Measurements from ENCODE around the gene WASF2. TPM values are rescaled to one million over a fixed set of nuclear protein-coding genes. Genes with fewer than 3 reads are reported as not detected.
A peak's percentile ranks its signal among the peaks of the same experiment; 100 is the strongest.
"Not testable (repeated sequence)": the region's sequence is repeated elsewhere in the genome, so short reads cannot be mapped to it uniquely, and the experiment has no call there.

The WASF2 gene
- total and polyA plus RNA-seq, 5 donors, result 22.1 to 77.9 (median 69.4) TPM

DNA sequence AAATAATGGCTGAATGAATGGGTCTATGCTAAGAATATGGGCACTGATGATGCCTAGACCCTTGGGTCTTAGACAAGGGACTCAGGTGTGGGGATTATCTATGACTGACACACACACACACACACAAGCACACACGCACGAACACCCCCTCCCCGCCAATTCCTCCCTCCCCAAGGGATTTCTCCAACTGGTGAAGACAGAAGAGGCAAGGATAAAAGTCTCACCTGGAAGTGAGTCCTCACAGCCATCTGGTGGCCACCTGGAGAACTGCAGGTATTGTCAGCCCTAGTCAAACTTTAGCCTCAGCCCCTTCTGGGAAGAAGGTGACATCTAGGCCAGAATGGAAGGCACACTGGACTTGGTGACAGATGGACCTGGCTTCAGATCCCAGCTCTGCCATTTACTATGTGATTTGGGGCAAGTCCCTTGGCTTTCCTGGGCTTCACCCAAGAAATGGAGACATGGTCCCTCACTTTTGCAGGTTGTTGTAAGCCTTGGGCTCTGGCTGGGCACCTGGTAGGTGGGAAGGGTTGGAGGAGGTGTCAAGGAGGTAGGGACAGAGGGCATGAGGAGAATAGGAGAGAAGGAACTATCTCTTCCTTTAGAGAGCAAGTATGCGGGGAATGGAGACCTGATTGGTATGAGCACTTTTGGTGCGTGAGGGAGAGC lies 101.5 kb downstream of the WASF2 start:
- ATAC-seq (no peak), DNase-seq (peak; percentile 54 to 86 (median 78))
- H3K4me3 ChIP-seq (ENCODE audit: low read length), result no peak overlapping the region
- WGBS, result 43% methylated on average over 5 of the region's 5 CpGs
- intact Hi-C loops (cut with DNase I), result loop anchor here in 1 of 4 donors (2.0 kb wide), 1 partner anchor 88 kb away; no protein-coding TSS in a partner anchor
- no peaks in the 10 kb centered on the region for H3K27me3 ChIP-seq (ENCODE audit: control insufficient read depth, insufficient read depth)
- no peak overlapping the region for H3K27ac ChIP-seq (ENCODE audit: low read length)
- H3K9me3 ChIP-seq (ENCODE audit: control insufficient read depth, low read length), result no peaks in the 10 kb centered on the region
- H3K4me1 ChIP-seq (ENCODE audit: control insufficient read depth, insufficient read depth, low read length), result peaks cover 9% of the 10 kb centered on the region

DNA sequence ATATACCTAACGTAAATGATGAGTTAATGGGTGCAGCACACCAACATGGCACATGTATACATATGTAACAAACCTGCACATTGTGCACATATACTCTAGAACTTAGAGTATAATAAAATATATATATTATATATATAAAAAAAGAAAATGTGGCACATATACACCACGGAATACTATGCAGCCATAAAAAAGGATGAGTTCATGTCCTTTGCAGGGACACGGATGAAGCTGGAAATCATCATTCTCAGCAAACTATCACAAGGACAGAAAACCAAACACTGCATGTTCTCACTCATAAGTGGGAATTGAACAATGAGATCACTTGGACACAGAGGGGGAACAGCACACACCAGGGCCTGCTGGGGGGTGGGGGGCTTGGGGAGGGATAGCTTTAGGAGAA lies 105.2 kb downstream of the WASF2 start:
- H3K27me3 ChIP-seq (ENCODE audit: control insufficient read depth, insufficient read depth); H3K9me3 ChIP-seq (ENCODE audit: control insufficient read depth, low read length); ATAC-seq; DNase-seq; intact Hi-C loops (cut with DNase I); H3K4me3 ChIP-seq (ENCODE audit: low read length); H3K4me1 ChIP-seq (ENCODE audit: control insufficient read depth, insufficient read depth, low read length); H3K27ac ChIP-seq (ENCODE audit: low read length): not testable (repeated sequence)
- 94% methylated on average over 3 of the region's 3 CpGs for WGBS

DNA sequence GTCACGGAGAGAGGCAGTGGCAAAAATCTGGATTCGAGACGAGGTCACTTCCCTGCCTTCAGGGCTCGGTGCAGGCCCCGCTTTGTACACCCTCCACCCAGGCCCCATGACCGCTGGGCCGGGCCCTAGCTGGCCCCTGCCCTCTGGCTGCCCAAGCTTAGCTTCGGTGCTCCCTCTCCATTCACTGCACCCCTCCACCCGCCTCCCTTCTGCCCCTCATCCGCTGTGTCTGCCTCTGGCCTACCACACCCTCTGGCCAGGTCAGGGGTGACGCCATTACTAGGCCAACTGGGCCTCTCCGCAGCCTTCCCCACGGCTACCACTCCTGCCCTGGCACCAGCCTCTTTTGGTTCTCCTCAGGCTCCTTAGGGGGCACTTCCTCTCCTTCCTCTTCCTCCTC lies 106.3 kb downstream of the WASF2 start:
- no peak overlapping the region for H3K27ac ChIP-seq (ENCODE audit: low read length)
- DNase-seq (peak in 2 of 3 donors; percentile 2 to 30), ATAC-seq (no peak)
- H3K4me3 ChIP-seq (ENCODE audit: low read length), result no peak overlapping the region
- intact Hi-C loops (cut with DNase I), result no loop called here
- H3K27me3 ChIP-seq (ENCODE audit: control insufficient read depth, insufficient read depth), result no peaks in the 10 kb centered on the region
- no peaks in the 10 kb centered on the region for H3K9me3 ChIP-seq (ENCODE audit: control insufficient read depth, low read length)
- WGBS, result 93% methylated on average over 13 of the region's 13 CpGs
- no peaks in the 10 kb centered on the region for H3K4me1 ChIP-seq (ENCODE audit: control insufficient read depth, insufficient read depth, low read length)

DNA sequence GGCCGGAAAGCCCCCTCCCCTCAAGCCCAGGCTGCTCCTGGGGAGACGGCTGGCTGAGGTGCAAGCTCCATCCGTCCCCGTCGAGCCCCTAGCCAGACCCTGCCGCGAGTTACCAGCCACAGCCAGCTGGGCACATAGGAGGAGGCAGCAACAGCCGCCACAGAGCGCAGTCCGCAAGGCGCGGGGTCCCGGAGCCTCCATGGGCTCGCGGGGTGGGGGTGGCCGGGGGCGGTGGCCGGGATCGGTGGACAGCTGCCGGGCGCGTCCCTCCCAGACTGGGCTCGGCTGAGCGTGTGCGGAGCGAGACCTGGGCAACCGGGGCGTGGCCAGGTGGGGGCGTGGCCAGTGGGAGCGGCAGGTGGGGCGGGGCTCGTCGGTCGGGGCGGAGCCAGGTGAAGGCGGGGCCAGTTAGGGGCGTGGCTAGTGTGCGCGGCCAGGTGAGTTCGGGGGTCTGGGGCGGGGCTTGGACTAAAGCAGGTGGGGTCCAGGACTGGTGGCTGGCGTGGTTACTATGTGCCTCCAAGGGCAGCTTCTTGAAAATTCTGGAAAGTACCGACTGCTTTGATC lies 106.8 kb downstream of the WASF2 start, which contains the start of gene CD164L2:
Gene CD164L2 (minus strand): TSS at position 295 of the 567 bp plus-strand sequence. CDS start 94 bp downstream, at position 201.
- ATAC-seq, result peak in 1 of 2 donors; percentile 23

DNA sequence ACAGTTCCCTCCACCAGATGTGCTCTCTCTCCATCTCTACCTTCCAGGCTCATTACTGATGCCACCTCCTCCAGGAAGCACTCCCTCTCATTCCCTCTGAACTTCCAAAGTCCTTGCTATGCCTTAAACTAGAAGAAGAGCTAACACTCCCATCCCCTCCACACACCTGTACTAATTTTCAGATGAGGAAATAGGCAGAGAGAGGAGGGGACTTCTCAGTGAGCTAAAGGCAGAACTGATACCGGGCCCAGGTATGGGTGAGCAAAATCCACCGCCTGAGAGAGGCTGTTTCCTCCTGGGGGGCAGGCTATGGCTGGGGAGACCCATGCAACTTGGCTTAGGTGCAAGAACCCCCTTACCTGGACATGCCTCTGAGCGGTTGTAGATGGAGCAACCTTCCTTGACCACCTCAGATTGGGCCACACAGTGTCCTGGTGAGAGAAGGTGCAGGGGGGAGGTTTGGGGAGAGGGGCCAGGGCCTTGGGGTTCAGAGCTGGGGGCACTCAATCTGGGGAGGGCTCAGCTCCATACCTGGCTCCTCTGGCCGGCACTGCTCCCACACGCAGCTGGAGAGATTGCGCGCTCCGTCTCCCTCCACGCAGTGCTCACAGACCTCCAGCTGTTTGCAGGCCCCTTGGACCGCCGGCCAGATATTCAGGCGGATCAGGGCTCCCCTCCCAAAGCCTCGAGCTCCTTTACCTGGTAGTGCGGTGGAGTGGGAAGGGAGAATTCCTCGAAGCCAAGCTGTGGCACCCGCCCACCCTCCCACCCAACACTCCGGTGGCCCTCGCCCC lies 107.8 kb downstream of the WASF2 start:
- ATAC-seq (no peak), DNase-seq (peak in 2 of 3 donors; percentile 16 to 28)
- H3K9me3 ChIP-seq (ENCODE audit: control insufficient read depth, low read length), result no peaks in the 10 kb centered on the region
- no peaks in the 10 kb centered on the region for H3K4me1 ChIP-seq (ENCODE audit: control insufficient read depth, insufficient read depth, low read length)
- intact Hi-C loops (cut with DNase I), result no loop called here
- no peak overlapping the region for H3K27ac ChIP-seq (ENCODE audit: low read length)
- 80% methylated on average over 18 of the region's 18 CpGs for WGBS
- H3K4me3 ChIP-seq (ENCODE audit: low read length), result no peak overlapping the region
- H3K27me3 ChIP-seq (ENCODE audit: control insufficient read depth, insufficient read depth), result no peaks in the 10 kb centered on the region

More for the DNA sequence above, 106.8 kb downstream of the WASF2 start, which contains the start of gene CD164L2:
- Histone ChIP-seq H3K27me3 (ENCODE audit: control insufficient read depth, insufficient read depth) (no peaks in the 10 kb centered on the region), H3K9me3 (ENCODE audit: control insufficient read depth, low read length) (no peaks in the 10 kb centered on the region), H3K4me1 (ENCODE audit: control insufficient read depth, insufficient read depth, low read length) (no peaks in the 10 kb centered on the region), H3K27ac (ENCODE audit: low read length) (no peak within 1 kb of the TSS), H3K4me3 (ENCODE audit: low read length) (no peak within 1 kb of the TSS)
- intact Hi-C loops (cut with DNase I), result no loop called here
- 21% methylated on average over 43 of the region's 43 CpGs for WGBS
- DNase-seq, result peak in 2 of 3 donors; percentile 49 to 79

DNA sequence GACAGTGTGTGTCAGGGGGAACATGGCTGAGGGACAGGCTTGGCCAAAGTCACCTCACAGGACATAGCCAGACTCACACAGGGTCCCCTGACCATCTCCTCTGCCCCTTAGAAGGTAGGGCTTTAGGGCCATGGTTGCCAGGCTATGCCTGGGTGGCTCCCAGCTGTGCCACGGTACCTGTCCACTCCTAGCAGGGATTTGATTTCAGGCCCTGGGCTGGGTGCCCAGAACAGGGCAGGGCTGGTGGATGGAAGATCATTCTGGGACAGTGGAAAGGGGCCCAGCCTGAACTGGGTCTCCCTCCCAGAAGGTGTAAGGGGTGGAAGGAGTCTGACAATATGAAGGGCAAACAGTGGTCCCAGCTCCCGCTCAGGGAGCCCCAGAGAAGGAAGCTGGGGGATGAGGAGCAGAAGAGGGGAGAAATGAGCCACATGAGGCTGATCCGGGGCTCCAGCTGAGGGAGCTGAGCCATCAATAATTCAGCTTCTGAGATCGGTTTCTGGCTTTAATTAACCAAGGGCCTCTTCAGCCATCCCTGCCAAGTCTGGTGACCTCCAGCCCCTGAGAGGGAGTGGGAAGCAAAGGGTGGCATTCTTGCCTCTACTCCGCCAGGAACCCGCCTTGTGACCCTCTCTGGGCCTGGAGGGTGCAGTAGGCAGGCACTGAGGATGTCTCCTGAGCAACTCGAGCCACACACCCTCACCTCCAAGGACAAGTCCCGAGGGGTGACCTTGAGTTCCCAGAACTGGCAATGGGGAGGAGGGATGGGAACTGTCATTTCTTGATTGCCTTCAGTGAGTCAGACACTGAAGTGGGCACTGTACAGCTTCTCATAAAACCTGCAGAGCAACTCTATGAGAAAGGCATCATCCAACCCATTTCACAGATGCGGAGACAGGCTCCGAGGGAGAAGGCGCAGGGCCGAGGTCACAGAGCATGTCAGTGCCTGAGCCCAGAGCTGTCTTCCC lies 108.9 kb downstream of the WASF2 start:
- DNase-seq, result peak in 2 of 3 donors; percentile 23 to 31
- Histone ChIP-seq H3K4me3 (ENCODE audit: low read length) (no peak overlapping the region), H3K27ac (ENCODE audit: low read length) (no peak overlapping the region), H3K27me3 (ENCODE audit: control insufficient read depth, insufficient read depth) (no peaks in the 10 kb centered on the region), H3K4me1 (ENCODE audit: control insufficient read depth, insufficient read depth, low read length) (no peaks in the 10 kb centered on the region), H3K9me3 (ENCODE audit: control insufficient read depth, low read length) (no peaks in the 10 kb centered on the region)
- peak in 1 of 2 donors; percentile 9 for ATAC-seq
- intact Hi-C loops (cut with DNase I), result no loop called here
- WGBS, result 84% methylated on average over 12 of the region's 12 CpGs

DNA sequence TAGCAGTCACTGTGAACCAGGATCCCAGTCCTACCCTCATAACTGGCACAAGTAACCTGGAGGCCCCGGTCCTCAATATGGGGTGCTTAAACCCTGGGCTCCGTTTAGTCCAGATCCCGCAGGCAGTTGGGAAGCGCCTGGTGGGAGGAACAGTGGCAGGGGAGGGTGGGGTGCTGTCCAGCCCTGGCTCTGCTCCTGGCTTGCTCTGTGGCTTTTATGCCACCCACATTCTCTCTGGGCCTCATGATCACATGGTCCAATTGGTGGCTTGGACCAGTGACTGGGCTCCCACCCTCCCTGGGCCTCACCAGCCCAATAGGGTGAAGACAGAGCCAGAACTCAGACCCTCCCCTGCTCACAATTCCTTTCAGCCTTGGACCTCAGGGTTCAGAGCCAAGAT lies 109.7 kb downstream of the WASF2 start:
- DNase-seq (peak in 2 of 3 donors; percentile 13 to 35), ATAC-seq (no peak)
- H3K27ac ChIP-seq (ENCODE audit: low read length), result no peak overlapping the region
- no peaks in the 10 kb centered on the region for H3K27me3 ChIP-seq (ENCODE audit: control insufficient read depth, insufficient read depth)
- H3K9me3 ChIP-seq (ENCODE audit: control insufficient read depth, low read length), result no peaks in the 10 kb centered on the region
- no peaks in the 10 kb centered on the region for H3K4me1 ChIP-seq (ENCODE audit: control insufficient read depth, insufficient read depth, low read length)
- H3K4me3 ChIP-seq (ENCODE audit: low read length), result no peak overlapping the region
- 83% methylated on average over 4 of the region's 4 CpGs for WGBS
- intact Hi-C loops (cut with DNase I), result no loop called here

DNA sequence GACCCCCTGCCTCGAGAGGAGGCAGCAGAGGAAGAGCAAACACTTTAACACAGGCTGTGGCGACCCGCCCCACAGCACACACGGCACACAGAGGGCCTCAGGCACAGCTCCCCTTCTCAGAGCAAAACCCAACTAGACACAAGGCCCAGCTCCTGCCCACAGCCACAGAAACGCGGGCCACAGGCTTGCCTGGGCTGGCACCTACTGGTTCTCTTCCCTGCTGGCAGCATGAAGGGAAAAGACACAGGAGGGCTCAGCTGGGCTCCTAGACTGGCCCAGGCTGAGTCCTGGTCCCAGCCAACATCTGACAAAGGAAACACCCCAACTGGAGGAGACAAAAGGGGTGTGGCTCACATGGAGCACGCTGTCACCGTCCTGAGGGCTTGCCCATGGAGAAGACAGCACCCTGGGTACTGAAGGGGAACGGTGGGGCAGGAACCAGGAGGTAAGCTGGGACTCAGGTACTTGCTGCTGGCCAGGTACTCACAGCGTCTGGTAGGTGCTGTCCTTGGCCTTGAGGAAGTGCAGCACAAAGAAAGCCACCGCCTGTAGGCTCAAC lies 110.3 kb downstream of the WASF2 start:
- no peaks in the 10 kb centered on the region for H3K27me3 ChIP-seq (ENCODE audit: control insufficient read depth, insufficient read depth)
- no peak overlapping the region for H3K4me3 ChIP-seq (ENCODE audit: low read length)
- DNase-seq (peak in 2 of 3 donors; percentile 11 to 27), ATAC-seq (no peak)
- no peaks in the 10 kb centered on the region for H3K4me1 ChIP-seq (ENCODE audit: control insufficient read depth, insufficient read depth, low read length)
- no peaks in the 10 kb centered on the region for H3K9me3 ChIP-seq (ENCODE audit: control insufficient read depth, low read length)
- intact Hi-C loops (cut with DNase I), result no loop called here
- no peak overlapping the region for H3K27ac ChIP-seq (ENCODE audit: low read length)
- WGBS, result 77% methylated on average over 11 of the region's 11 CpGs

DNA sequence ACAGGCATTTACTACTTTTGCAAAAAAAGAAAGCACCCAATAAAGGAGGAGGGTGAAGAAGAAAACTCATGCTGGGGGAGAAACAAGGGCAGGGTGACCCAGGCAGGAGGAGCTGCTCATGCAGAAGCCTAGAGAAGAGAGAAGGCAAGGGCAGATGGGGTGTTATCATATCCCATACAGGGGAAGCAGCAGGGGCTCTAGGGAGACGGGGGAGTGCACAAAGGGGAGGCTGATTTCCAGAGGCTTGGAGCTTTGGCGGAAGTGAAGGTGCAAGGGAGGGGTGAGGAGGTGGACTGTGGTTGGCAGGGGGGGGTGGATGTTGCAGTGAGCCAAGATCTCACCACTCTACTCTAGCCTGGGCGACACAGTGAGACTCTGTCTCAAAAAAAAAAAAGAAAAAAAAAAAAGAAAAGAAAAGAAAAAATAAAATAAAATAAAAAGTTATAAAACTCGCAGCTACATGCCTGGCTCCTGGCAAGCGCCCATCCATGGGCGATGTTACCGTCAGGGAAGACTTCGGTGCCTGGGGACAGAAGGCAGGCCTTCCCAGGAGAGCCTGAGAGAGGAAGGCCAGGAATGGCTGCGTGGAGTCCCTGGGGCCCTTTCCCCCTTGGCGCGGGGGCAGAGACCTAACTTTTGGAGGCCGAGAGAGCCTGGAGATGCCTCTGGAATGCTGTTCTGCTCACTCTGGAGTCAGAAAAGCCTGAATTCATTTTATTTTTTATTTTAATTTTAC lies 112.0 kb downstream of the WASF2 start:
- Histone ChIP-seq H3K9me3 (ENCODE audit: control insufficient read depth, low read length) (no peaks in the 10 kb centered on the region), H3K27ac (ENCODE audit: low read length) (no peak overlapping the region), H3K27me3 (ENCODE audit: control insufficient read depth, insufficient read depth) (no peaks in the 10 kb centered on the region), H3K4me1 (ENCODE audit: control insufficient read depth, insufficient read depth, low read length) (no peaks in the 10 kb centered on the region), H3K4me3 (ENCODE audit: low read length) (no peak overlapping the region)
- no peak for ATAC-seq
- peak in 2 of 3 donors; percentile 35 to 38 for DNase-seq
- intact Hi-C loops (cut with DNase I), result no loop called here
- WGBS, result 69% methylated on average over 12 of the region's 12 CpGs
